HG02678 (cell line): Measurements from ENCODE around the gene UBP1.
"Not testable (repeated sequence)": the region's sequence is repeated elsewhere in the genome, so short reads cannot be mapped to it uniquely, and the experiment has no call there.

Source experiments
- ATAC-seq: cut with Tn5 transposase; IDR thresholded peaks from one replicate; pipeline ENCODE4 v1.9.1; 2021; ENCODE audit warnings: mild to moderate bottlenecking, moderate library complexity; ENCODE audit not compliant: unreplicated experiment

Gene UBP1, protein sequence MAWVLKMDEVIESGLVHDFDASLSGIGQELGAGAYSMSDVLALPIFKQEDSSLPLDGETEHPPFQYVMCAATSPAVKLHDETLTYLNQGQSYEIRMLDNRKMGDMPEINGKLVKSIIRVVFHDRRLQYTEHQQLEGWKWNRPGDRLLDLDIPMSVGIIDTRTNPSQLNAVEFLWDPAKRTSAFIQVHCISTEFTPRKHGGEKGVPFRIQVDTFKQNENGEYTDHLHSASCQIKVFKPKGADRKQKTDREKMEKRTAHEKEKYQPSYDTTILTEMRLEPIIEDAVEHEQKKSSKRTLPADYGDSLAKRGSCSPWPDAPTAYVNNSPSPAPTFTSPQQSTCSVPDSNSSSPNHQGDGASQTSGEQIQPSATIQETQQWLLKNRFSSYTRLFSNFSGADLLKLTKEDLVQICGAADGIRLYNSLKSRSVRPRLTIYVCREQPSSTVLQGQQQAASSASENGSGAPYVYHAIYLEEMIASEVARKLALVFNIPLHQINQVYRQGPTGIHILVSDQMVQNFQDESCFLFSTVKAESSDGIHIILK

DNA sequence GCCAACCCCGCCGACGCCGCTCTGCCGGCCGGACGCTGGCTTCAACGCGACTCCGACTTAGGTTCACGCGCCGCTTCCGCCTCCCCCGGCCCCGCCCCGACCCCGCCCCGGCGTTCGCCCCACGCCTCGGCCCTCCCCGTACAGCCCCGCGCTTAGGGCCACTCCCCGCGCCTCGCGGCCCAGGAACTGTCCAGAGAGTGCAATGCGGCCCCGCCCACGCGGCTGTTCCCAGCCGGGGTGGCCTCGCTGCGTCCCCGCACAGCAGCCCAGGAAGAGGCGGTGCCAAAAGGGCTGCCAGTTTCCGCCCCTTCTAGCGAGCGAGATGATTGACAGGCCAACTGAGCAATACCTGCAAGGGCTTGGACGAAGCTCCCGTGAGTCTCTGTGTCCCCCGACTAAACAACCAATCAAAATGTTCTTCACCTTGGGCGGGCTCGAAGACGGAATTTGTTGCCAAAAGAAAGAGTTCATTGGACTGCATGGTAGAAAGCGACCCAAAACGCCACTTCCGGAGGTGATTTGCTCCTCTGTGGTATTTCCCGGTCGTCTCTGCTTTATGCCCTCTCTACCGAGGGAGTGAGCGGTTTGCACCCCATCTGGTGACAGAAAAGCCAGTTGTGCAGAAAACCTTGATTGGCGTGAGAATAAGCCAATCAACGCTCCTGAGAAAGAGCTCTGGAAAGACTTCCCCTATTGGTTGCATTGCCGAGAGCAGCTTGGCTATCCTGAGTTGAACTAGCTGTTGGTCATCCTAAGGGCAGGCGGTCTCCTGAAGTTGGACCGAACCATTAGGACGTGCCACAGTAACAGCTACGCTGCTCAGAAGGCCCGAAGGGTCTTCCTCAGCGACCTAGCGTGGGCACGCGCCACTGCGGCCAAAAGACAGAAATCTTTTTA, at the start of gene UBP1:
Gene UBP1, minus strand, starts transcription at position 78 of the 897 bp plus-strand sequence. CDS start 557 bp downstream, outside the sequence.
- peak; percentile 83 for ATAC-seq

DNA sequence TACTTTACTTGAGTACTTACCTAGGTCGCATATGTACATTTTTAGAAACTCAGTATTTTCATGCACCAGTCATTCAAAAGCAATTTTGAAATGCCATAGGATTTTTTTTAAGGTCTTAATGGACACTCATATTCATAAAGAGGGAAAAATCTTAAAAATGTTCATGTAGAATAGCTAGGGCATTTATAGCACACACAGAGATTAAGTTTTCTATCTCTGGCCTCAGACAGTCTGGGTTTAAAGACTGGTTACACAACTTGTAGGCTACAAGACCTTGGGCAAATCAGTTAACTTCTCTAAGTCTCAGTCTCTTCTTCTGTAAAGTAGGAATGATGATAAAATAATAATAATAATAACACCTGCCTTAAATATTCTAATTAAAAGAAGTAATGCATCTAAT, 48.5 kb upstream of the UBP1 start:
- no peak for ATAC-seq

DNA sequence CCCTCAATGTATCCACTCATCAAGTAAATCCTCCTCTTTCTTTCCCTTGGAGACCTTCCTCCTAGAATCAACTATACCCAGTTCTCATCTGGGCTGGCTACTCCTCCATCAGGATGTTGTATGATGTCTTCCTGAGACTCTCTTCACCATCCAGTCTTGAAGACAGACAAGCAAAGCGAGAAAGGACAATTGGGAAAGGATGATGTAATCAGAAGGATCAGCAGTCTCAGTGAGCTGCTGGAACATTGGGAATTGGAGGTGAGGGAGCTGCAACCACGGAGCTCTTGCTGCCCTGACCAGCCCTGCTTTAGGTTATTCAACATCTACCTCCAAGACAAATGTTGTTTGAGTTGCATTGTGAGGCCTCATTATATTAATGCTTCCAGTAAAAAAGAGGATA, 48.0 kb upstream of the UBP1 start:
- no peak for ATAC-seq

DNA sequence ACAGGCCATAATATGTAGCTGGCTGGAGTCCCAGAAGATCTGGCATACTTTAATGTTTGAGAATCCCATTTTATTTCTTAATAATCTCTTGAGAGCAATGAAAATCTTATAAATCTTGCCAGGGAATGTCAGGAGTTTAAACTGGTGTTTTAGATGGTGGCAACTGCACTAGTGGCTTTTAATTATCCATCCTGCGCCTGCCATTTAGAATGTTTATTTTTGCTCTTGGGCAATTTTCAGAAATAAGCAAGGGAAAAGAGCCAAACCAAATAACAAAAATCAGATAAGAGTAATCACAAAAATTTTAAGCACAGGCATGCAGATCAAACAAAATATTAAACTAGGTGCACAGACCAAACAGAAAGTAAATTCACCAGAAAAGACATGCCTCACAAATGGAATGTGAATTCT, 41.9 kb upstream of the UBP1 start:
- ATAC-seq: no peak

DNA sequence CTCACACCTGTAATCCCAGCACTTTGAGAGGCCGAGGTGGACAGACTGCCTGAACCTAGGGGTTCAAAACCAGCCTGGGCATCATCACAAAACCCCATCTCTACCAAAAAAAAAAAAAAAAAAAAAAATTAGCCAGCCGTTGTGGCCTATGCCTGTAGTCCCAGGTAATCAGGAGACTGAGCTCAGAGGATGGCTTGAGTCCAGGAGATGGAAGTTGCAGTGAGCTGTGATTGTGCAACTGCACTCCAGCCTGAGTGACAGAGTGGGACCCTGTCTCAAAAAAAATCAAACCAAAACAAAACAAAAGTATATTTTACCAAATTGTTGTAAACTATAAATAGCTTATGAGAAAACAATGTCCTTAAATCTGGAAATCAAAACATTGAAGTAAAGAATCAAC, 34.7 kb upstream of the UBP1 start:
- no peak for ATAC-seq

DNA sequence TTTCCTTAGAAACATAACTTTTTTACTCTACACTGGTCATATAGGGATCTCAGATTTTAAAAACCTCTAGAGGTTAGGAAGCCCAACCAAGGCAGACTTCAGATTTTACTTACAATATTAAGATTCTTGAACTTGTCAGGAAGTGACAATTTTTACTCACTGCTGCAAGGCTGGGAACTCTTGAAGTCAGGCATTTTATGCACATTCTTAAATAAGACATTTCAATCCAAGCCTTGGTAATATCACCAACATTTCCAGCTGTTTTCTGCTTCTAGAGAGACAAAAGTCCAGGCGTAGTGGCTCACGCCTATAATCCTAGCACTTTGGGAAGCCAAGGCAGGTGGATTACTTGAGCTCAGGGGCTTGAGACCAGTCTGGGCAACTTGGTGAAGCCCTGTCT, 33.6 kb upstream of the UBP1 start:
- no peak for ATAC-seq

DNA sequence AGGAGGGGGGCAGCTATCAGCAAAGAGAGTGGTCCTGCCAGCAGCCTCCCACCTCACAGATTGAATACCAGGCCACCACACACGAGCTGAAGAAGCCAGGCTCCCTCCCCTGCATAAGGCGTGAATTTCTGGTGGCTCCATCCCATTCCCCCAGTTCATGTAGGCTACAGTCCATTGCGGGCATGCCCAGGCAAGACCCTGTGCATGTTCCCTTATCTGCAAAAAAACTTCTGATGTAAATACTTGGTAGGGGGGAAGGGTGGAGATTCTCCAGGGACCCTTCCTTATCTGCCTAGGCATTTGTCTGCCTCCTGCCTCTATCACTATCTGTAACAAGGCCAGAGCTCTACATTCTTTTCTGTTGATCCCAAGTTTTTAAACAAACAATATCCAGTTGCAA, 27.6 kb upstream of the UBP1 start:
- ATAC-seq: no peak

DNA sequence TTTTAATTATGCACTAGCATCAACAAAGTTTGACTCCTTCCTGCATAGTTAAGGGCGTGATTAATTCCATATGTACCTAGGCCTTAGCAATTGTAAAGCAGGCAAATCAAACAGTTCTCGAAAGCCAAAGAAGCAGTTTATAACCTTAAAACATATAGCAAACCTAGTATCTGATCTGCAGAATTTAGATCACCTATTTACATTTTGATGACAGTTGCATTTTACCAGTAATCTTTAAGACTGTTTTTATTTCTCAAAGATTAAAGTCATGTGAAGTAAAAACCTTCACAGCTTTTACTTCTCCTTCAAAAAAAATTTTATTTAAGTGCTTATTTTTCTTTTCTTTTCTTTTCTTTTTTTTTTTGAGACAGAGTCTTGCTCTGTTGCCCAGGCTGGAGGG, 20.9 kb upstream of the UBP1 start:
- no peak for ATAC-seq

DNA sequence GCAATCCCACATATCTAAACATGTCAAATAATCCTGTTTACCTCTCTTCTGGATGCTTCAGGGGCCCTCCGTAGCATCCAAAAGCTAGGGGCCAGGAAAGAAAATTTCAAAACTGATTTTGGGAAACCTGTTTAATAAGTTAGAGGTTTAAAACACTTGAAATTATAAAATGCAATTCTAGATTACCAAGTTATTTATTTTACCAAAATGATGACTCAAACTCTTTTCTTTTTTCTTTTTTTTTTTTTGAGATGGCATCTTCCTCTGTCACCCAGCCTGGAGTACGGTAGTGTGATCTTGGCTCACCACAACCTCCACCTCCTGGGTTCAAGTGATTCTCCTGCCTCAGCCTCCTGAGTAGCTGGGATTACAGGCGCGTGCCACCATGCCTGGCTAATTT, 19.4 kb upstream of the UBP1 start:
- ATAC-seq: not testable (repeated sequence)

DNA sequence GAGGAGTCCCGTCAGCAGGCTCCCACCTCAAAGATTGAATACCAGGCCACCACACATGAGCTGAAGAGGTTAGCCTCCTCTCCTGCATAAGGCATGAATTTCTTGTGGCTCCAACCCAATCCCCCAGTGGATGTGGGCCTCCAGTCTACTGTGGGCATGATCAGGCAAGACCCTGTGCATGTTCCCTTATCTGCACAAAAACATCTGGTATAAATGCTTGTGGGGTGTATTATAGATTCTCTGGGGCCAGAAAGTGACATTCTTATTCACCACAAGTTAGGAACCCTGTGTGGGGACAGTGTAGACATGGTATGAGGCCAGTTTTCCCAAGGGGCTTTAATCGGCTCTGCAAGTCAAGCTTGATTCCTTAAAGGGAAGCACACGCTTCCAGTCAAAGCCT, 18.2 kb upstream of the UBP1 start:
- ATAC-seq: no peak

DNA sequence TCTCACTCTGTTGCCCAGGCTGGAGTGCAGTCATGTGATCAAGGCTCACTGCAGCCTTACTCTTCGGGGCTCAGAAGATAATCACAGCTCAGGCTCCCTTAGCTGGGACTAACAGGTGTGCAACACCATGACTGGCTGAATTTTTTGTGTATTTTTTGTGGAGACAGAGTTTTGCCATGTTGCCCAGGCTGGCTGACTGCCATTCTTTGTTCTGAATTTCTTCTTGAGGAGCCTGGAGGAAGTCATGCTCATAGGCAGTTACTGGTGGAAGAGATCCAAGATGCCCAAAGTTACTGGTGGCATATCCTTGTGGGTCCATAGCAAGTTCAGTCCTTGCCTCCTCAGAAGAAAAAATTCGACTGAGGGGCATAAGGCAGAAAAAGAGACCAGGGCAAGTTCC, 16.6 kb upstream of the UBP1 start:
- ATAC-seq: no peak

DNA sequence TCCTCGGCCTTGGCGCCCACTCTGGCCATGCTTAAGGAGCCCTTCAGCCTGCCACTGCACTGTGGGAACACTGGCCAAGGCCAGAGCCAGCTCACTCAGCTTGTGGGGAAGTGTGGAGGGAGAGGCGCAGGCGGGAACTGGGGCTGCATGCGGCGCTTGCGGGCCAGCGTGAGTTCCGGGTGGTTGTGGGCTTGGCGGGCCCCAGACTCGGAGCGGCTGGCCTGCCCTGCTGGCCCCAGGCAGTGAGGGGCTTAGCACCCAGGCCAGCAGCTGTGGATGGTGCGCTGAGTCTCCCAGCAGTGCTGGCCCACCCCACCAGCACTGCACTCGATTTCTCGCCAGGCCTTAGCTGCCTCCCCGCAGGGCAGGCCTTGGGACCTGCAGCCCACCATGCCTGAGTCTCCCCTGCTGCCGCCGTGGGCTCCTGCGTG, 13.1 kb upstream of the UBP1 start:
- no peak for ATAC-seq

DNA sequence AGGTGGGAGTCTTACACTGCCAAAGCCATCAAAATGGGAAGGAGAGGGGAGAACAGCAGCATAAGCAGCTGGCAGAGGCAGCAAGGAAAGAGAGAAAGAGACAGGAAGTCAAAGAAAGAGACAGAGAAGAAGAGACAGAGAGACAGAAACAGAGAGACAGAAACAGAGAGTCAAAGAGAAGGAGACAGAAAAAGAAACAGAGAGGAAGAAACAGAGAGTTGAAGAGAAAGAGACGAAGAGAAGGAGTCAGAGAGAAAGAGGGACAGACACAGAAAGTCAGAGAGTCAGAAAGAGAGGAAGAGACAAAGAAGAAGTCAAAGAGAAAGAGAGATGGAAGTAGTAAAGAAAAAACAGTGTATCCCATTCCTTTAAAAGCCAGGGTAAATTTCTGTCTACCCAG, 11.8 kb upstream of the UBP1 start:
- not testable (repeated sequence) for ATAC-seq

DNA sequence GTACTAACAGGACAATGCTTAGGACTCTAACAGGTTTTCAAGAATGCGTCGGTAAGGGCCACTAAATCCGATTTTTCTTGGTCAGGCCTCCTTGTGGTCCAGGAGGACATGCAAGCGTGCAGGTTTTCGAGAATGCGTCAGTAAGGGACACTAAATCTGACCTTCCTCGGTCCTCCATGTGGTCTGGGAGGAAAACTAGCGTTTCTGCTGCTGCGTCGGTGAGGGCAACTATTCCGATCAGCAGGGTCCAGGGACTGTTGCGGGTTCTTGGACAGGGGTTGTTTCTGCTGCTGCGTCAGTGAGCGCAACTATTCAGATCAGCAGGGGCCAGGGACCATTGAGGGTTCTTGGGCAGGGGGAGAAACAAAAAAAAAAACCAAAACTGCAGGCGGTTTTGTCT, 7.8 kb upstream of the UBP1 start:
- ATAC-seq: no peak

DNA sequence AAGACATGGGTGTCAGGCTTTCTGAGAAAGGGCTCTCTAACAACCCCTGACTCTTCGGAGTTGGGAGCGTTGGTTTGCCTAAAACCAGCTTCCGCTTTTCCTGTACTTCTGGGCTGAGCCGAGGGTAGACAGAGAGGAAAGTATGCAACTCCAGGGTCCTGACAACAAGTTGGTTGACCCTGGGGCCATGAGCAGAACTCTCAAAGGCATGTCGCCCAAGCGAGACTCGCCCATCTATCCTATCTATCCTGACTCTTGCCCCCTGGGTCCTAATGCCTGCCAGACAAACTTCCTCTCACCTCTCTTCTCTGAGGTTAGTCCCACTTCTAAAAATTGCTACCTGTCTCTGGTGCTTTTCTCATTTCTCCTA, 7.0 kb upstream of the UBP1 start:
- ATAC-seq: not testable (repeated sequence)

DNA sequence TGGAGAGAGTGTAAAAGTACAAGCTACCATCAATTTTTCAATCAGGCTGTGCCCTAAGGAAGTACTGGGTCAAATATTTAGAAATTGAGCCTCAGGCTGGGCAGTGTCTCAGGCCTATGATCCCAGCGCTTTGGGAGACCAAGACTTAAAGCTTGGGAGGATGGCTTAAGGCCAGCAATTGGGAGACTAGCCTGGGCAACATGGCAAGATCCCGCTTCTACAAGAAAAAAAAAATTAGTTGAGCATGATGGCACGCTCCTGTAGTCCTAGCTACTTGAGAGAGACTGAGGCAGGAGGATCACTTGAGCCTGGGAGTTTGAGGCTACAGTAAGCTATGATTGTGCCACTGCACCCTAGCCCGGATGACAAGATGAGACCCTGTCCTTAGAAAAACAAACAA, 2.0 kb upstream of the UBP1 start:
- no peak for ATAC-seq

DNA sequence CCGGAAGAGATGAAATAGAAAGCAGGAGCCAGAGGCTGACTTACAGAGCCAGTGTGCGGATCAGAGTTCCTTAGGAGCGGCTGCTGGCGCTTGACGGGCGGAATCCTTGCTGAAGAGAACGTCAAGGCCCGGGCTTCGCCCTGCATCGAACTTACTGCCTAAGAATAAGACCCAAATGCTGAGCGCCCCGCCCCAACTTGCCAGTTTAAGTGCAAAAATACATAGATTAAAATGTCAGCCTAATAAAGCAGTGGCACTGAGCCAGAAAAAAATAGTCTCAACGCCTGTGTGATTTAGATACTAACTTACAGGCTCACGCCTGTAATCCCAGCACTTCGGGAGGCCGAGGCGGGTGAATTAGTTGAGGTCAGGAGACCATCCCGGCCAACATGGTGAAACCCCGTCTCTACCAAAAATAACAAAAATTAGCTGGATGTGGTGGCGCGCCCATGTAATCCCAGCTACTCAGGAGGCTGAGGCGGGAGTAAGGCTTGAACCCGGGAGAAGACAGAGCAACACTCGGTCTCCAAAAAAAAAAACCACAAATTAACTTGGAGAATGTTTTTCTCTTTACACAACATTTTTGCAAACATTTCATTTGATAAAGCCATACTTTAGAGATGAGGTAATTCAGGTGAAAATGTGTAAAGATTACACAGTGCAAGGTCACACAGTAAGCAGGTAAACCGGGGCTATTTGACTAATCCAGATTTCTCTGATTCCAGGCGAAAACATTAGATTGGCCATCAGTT, 1.2 kb upstream of the UBP1 start:
- ATAC-seq: peak; percentile 2

DNA sequence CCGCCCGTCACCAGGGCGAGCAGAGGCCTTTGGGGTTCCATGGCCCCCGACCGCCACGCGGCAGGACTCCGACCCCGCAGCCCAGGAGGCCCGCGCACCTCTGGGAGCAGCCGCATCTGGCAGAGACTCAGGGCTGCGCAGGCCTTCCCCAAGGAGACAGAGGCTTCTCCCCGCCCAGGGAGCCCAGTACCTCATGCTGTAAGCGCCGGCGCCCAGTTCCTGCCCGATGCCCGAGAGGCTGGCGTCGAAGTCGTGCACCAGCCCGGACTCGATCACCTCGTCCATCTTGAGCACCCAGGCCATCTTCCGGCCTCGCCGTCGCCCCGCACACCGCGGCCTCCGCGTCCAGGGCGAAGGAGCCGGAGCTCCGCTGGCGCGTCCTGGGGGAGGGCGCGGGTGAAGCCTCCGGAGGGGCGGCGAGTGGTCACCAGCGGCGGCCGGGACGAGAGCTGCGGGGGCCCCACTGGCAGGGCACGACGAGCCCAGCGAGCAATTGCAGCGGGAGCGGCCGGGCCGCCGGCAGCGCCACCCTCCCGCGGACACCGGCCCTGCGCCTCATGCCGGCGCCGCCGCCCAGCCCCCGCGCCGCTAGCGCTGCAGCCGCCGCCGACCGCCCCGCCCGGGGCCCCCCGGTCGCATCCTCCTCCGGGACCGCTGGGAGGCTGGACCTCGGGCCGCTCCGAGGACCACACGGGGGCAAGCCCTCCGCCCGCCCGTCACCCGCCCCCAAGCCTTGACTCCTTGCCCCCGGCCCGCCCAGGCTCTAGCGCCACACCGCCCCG, 468 bp downstream of the UBP1 start:
- peak; percentile 15 for ATAC-seq

DNA sequence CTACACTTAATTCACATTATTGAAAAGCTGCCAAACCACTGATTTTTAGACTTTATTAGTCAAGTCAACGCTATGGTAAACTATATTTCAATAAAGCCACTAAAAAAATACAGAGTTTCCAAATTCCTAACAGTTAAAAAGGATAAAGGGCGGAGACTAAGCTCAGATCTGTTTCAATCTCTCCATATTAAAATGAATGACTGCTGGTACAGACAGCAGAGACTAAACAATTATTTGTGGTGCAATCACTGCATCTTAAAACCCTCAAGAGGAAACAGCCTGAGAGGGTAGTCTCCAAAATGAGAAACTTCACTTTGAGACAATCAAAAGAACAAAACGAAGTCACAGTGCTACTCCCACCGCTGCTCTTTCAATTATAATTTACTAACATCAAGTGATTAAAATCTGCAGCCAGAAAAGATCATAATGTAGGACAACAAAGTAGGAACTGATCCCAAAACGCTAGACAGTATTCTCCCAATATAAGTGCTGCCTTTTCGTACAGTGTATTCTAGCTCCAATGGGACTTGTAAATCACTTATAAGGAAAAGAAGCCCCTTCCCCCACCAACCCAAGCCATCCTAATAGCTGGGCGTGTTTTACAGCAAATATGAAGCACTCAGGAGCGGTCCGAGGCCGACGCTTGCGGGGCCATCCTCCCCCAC, 1.2 kb downstream of the UBP1 start:
- ATAC-seq: no peak

DNA sequence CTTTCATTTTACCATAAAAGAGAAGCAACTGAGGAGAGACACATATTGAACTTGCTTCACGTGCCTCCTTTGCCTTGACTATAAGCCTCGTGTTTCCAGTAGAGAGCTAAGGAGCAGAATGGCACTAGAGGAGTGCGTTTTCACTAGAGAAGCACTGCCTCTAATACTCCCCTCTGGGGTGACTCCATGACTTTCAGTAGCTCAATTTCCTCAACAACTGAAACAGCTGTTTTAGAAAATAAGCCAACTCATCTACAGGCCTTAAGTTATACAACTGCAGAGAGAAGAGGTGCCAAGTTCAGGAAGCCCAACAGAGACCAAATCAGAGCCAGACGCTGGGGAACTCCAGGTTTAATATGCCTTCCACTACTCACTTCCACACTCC, 1.9 kb downstream of the UBP1 start:
- ATAC-seq: no peak
